ENCODE results near the gene NLE1.

Gene NLE1

GRCh38 chr17:35129973-35130351, 12.1 kb downstream of the NLE1 start:
- H3K14ac ChIP-seq (ENCODE audit: low read length), result no peak overlapping the region
- H2BK12ac ChIP-seq (ENCODE audit: low read length), result no peak overlapping the region
- no peak overlapping the region for H3K4me2 ChIP-seq (ENCODE audit: insufficient read depth, low read length, poor library complexity, severe bottlenecking)
- no peak overlapping the region for H4K91ac ChIP-seq (ENCODE audit: low read depth, low read length, poor library complexity)
- no peak overlapping the region for H3K9ac ChIP-seq (ENCODE audit: low read depth, low read length, poor library complexity)
- H3K4me3 ChIP-seq (ENCODE audit: low read length in 2 of 2), result no peak overlapping the region
- H3K27me3 ChIP-seq (ENCODE audit: control insufficient read depth in 3 of 3, insufficient read depth in 3 of 3, low read depth in 1 of 3, low read length in 3 of 3), result no peaks in the 10 kb centered on the region
- H3K27ac ChIP-seq (replicated peaks; ENCODE audit: low read length), result no peak overlapping the region
- H3K36me3 ChIP-seq (replicated peaks in 1 of 2; ENCODE audit: control insufficient read depth in 2 of 2, insufficient read depth in 2 of 2, low read length in 2 of 2), result peaks cover 37 to 53% of the 10 kb centered on the region in 2 donors
- H3K4me1 ChIP-seq (ENCODE audit: control insufficient read depth in 2 of 2, insufficient read depth in 1 of 2, low read depth in 1 of 2, low read length in 2 of 2), result no peaks in the 10 kb centered on the region
- no peak overlapping the region for H3K4ac ChIP-seq (ENCODE audit: low read length)
- H4K8ac ChIP-seq (ENCODE audit: low read depth, low read length), result no peak overlapping the region
- no peak overlapping the region for H2AFZ ChIP-seq (ENCODE audit: low read length)
- no peak overlapping the region for H2BK5ac ChIP-seq (ENCODE audit: low read length)
- no peak overlapping the region for H2BK120ac ChIP-seq (ENCODE audit: low read depth, low read length)
- no CpG with 5 or more reads among the region's 5 CpGs for whole genome bisulfite sequencing, 2 donors (ENCODE audit: extremely low coverage in 2 of 2, insufficient read length in 2 of 2, insufficient replicate concordance in 1 of 2)
- no peak overlapping the region for H2BK15ac ChIP-seq (ENCODE audit: low read length)
- no peak overlapping the region for H3K23ac ChIP-seq (ENCODE audit: low read depth, low read length, poor library complexity)
- H3K9me3 ChIP-seq (replicated peaks in 1 of 2; ENCODE audit: control insufficient read depth in 2 of 2, insufficient read depth in 1 of 2, low read depth in 1 of 2, low read length in 2 of 2), result peaks cover 5 to 10% of the 10 kb centered on the region in 2 donors
- H3K79me1 ChIP-seq (ENCODE audit: low read depth, low read length), result no peaks in the 10 kb centered on the region
- no peak overlapping the region for H2AK5ac ChIP-seq (ENCODE audit: low read depth, low read length)
- DNase-seq (ENCODE audit: low spot score), result no peak
- no peak overlapping the region for H3K18ac ChIP-seq (ENCODE audit: low read length)

GRCh38 chr17:35129154-35129972, 12.7 kb downstream of the NLE1 start:
- no peak overlapping the region for H3K14ac ChIP-seq (ENCODE audit: low read length)
- H4K91ac ChIP-seq (ENCODE audit: low read depth, low read length, poor library complexity), result no peak overlapping the region
- H2AK5ac ChIP-seq (ENCODE audit: low read depth, low read length), result no peak overlapping the region
- peak overlapping the region; percentile 35 for H3K23ac ChIP-seq (ENCODE audit: low read depth, low read length, poor library complexity)
- peaks cover 5 to 10% of the 10 kb centered on the region in 2 donors for H3K9me3 ChIP-seq (replicated peaks in 1 of 2; ENCODE audit: control insufficient read depth in 2 of 2, insufficient read depth in 1 of 2, low read depth in 1 of 2, low read length in 2 of 2)
- H3K79me1 ChIP-seq (ENCODE audit: low read depth, low read length), result no peaks in the 10 kb centered on the region
- H3K4me3 ChIP-seq (ENCODE audit: low read length in 2 of 2), result no peak overlapping the region
- no peak overlapping the region for H3K4ac ChIP-seq (ENCODE audit: low read length)
- DNase-seq (ENCODE audit: low spot score), result no peak
- no CpG with 5 or more reads among the region's 11 CpGs for WGBS, 2 donors (ENCODE audit: extremely low coverage in 2 of 2, insufficient read length in 2 of 2, insufficient replicate concordance in 1 of 2)
- H2BK120ac ChIP-seq (ENCODE audit: low read depth, low read length), result no peak overlapping the region
- H3K4me2 ChIP-seq (ENCODE audit: insufficient read depth, low read length, poor library complexity, severe bottlenecking), result no peak overlapping the region
- H2BK5ac ChIP-seq (ENCODE audit: low read length), result no peak overlapping the region
- no peak overlapping the region for H2BK15ac ChIP-seq (ENCODE audit: low read length)
- no peak overlapping the region for H3K27ac ChIP-seq (replicated peaks; ENCODE audit: low read length)
- H3K9ac ChIP-seq (ENCODE audit: low read depth, low read length, poor library complexity), result no peak overlapping the region
- H4K8ac ChIP-seq (ENCODE audit: low read depth, low read length), result no peak overlapping the region
- no peaks in the 10 kb centered on the region for H3K4me1 ChIP-seq (ENCODE audit: control insufficient read depth in 2 of 2, insufficient read depth in 1 of 2, low read depth in 1 of 2, low read length in 2 of 2)
- H2BK12ac ChIP-seq (ENCODE audit: low read length), result no peak overlapping the region
- H2AFZ ChIP-seq (ENCODE audit: low read length), result no peak overlapping the region
- no peaks in the 10 kb centered on the region for H3K27me3 ChIP-seq (ENCODE audit: control insufficient read depth in 3 of 3, insufficient read depth in 3 of 3, low read depth in 1 of 3, low read length in 3 of 3)
- H3K36me3 ChIP-seq (replicated peaks in 1 of 2; ENCODE audit: control insufficient read depth in 2 of 2, insufficient read depth in 2 of 2, low read length in 2 of 2), result peaks cover 34 to 47% of the 10 kb centered on the region in 2 donors
- no peak overlapping the region for H3K18ac ChIP-seq (ENCODE audit: low read length)

GRCh38 chr17:35127751-35128514, 14.2 kb downstream of the NLE1 start:
- Histone ChIP-seq H3K18ac (ENCODE audit: low read length) (no peak overlapping the region), H2AFZ (ENCODE audit: low read length) (no peak overlapping the region), H2BK5ac (ENCODE audit: low read length) (no peak overlapping the region), H3K4me3 (ENCODE audit: low read length in 2 of 2) (no peak overlapping the region), H2BK120ac (ENCODE audit: low read depth, low read length) (no peak overlapping the region), H3K23ac (ENCODE audit: low read depth, low read length, poor library complexity) (peak overlapping the region; percentile 52), H3K27ac (replicated peaks; ENCODE audit: low read length) (no peak overlapping the region), H4K8ac (ENCODE audit: low read depth, low read length) (no peak overlapping the region), H4K91ac (ENCODE audit: low read depth, low read length, poor library complexity) (no peak overlapping the region), H3K9me3 (replicated peaks in 1 of 2; ENCODE audit: control insufficient read depth in 2 of 2, insufficient read depth in 1 of 2, low read depth in 1 of 2, low read length in 2 of 2) (peaks cover 5 to 10% of the 10 kb centered on the region in 2 donors), H3K27me3 (ENCODE audit: control insufficient read depth in 3 of 3, insufficient read depth in 3 of 3, low read depth in 1 of 3, low read length in 3 of 3) (no peaks in the 10 kb centered on the region), H2BK15ac (ENCODE audit: low read length) (no peak overlapping the region), H3K4me1 (ENCODE audit: control insufficient read depth in 2 of 2, insufficient read depth in 1 of 2, low read depth in 1 of 2, low read length in 2 of 2) (no peaks in the 10 kb centered on the region), H3K79me1 (ENCODE audit: low read depth, low read length) (no peaks in the 10 kb centered on the region), H3K36me3 (replicated peaks in 1 of 2; ENCODE audit: control insufficient read depth in 2 of 2, insufficient read depth in 2 of 2, low read length in 2 of 2) (peaks cover 21 to 33% of the 10 kb centered on the region in 2 donors), H3K4me2 (ENCODE audit: insufficient read depth, low read length, poor library complexity, severe bottlenecking) (no peak overlapping the region), H2BK12ac (ENCODE audit: low read length) (no peak overlapping the region), H3K9ac (ENCODE audit: low read depth, low read length, poor library complexity) (no peak overlapping the region), H3K14ac (ENCODE audit: low read length) (no peak overlapping the region), H3K4ac (ENCODE audit: low read length) (no peak overlapping the region), H2AK5ac (ENCODE audit: low read depth, low read length) (no peak overlapping the region)
- no peak for DNase-seq (ENCODE audit: low spot score)
- WGBS, 2 donors (ENCODE audit: extremely low coverage in 2 of 2, insufficient read length in 2 of 2, insufficient replicate concordance in 1 of 2), result no CpG with 5 or more reads among the region's 11 CpGs

- Histone ChIP-seq H2AK5ac (ENCODE audit: low read depth, low read length) (peak within 1 kb of the TSS; percentile 66), H3K18ac (ENCODE audit: low read length) (no peak within 1 kb of the TSS), H2BK5ac (ENCODE audit: low read length) (no peak within 1 kb of the TSS), H3K4me2 (ENCODE audit: insufficient read depth, low read length, poor library complexity, severe bottlenecking) (no peak within 1 kb of the TSS), H3K79me1 (ENCODE audit: low read depth, low read length) (peaks cover 3% of the 10 kb centered on the region), H3K23ac (ENCODE audit: low read depth, low read length, poor library complexity) (no peak within 1 kb of the TSS), H3K14ac (ENCODE audit: low read length) (peak within 1 kb of the TSS; percentile 9), H3K4ac (ENCODE audit: low read length) (no peak within 1 kb of the TSS), H4K8ac (ENCODE audit: low read depth, low read length) (no peak within 1 kb of the TSS), H3K27ac (replicated peaks; ENCODE audit: low read length) (no peak within 1 kb of the TSS), H3K4me1 (ENCODE audit: control insufficient read depth in 2 of 2, insufficient read depth in 1 of 2, low read depth in 1 of 2, low read length in 2 of 2) (peaks cover 4 to 10% of the 10 kb centered on the region in 2 donors), H3K27me3 (ENCODE audit: control insufficient read depth in 3 of 3, insufficient read depth in 3 of 3, low read depth in 1 of 3, low read length in 3 of 3) (peaks cover 0 to 11% (median 0%) of the 10 kb centered on the region in 3 experiments), H3K9ac (ENCODE audit: low read depth, low read length, poor library complexity) (peak within 1 kb of the TSS; percentile 1), H3K9me3 (replicated peaks in 1 of 2; ENCODE audit: control insufficient read depth in 2 of 2, insufficient read depth in 1 of 2, low read depth in 1 of 2, low read length in 2 of 2) (no peaks in the 10 kb centered on the region), H4K91ac (ENCODE audit: low read depth, low read length, poor library complexity) (no peak within 1 kb of the TSS), H3K36me3 (replicated peaks in 1 of 2; ENCODE audit: control insufficient read depth in 2 of 2, insufficient read depth in 2 of 2, low read length in 2 of 2) (peaks cover 0 to 5% of the 10 kb centered on the region in 2 donors), H2BK120ac (ENCODE audit: low read depth, low read length) (no peak within 1 kb of the TSS), H2BK15ac (ENCODE audit: low read length) (no peak within 1 kb of the TSS), H3K4me3 (ENCODE audit: low read length in 2 of 2) (no peak within 1 kb of the TSS), H2BK12ac (ENCODE audit: low read length) (no peak within 1 kb of the TSS), H2AFZ (ENCODE audit: low read length) (peak within 1 kb of the TSS; percentile 28)
- WGBS, 2 donors (ENCODE audit: extremely low coverage in 2 of 2, insufficient read length in 2 of 2, insufficient replicate concordance in 1 of 2), result no CpG with 5 or more reads among the region's 3 CpGs
- no peak for DNase-seq (ENCODE audit: low spot score)
Observed at GRCh38 chr17:35121315-35121714, 20.8 kb downstream of the NLE1 start, which contains the start of gene FNDC8. Gene FNDC8 (plus strand): TSS chr17:35121615. CDS start chr17:35121694, 79 bp downstream.

Data from neuronal stem cell (in vitro differentiated cells).